Natural killer cell (primary cell): ENCODE results near the gene GTF2IRD1. TPM values are rescaled to one million over a fixed set of nuclear protein-coding genes. Genes with fewer than 3 reads are reported as not detected.
"Not testable (repeated sequence)": the region's sequence is repeated elsewhere in the genome, so short reads cannot be mapped to it uniquely, and the experiment has no call there.

Source experiments
- ATAC-seq, 3 donors: fragments of 150-1000 bp in 2 of 3; fragments of 200-7000 bp in 1 of 3; cut with Tn5 transposase; 1 replicate in 1 of 3; 2 replicates in 2 of 3; pipeline ENCODE4 v1.10.0; 2021; ENCODE audit warnings: mild to moderate bottlenecking in 2 of 3, moderate library complexity in 2 of 3
- DNase-seq, 2 donors: peaks; one replicate each; pipeline versions ENCODE4 v3.0.0 to v3.0.0-alpha.2; 2013 to 2021; ENCODE audit warnings: mixed read lengths in 1 of 2
- H3K27ac ChIP-seq: one replicate; pipeline ENCODE4 v1.5.1; 2013; ENCODE audit warnings: mild to moderate bottlenecking, low read length
- H3K27me3 ChIP-seq: one replicate; pipeline ENCODE4 v1.6.1; 2013; ENCODE audit warnings: low read length; ENCODE audit not compliant: control insufficient read depth, insufficient read depth
- H3K36me3 ChIP-seq: one replicate; pipeline ENCODE4 v1.6.1; 2013; ENCODE audit warnings: low read length; ENCODE audit not compliant: control insufficient read depth, insufficient read depth
- H3K4me1 ChIP-seq: one replicate; pipeline ENCODE4 v1.6.1; 2013; ENCODE audit warnings: low read length; ENCODE audit not compliant: control insufficient read depth, insufficient read depth
- H3K4me3 ChIP-seq: one replicate; pipeline ENCODE4 v1.5.1; 2013; ENCODE audit warnings: low read length
- H3K9me3 ChIP-seq: one replicate; pipeline ENCODE4 v1.6.1; 2013; ENCODE audit warnings: low read length; ENCODE audit not compliant: control insufficient read depth, insufficient read depth
- H3K27ac Mint-ChIP-seq, 2 donors: one replicate each; pipeline ENCODE4 v1.8.0; 2022; ENCODE audit warnings: mild to moderate bottlenecking in 2 of 2, mixed read lengths in 2 of 2, moderate library complexity in 1 of 2
- H3K27me3 Mint-ChIP-seq, 2 donors: one replicate each; pipeline ENCODE4 v1.8.0; 2022; ENCODE audit warnings: low read depth in 2 of 2, mixed read lengths in 2 of 2
- H3K36me3 Mint-ChIP-seq: one replicate; pipeline ENCODE4 v1.8.0; 2022; ENCODE audit warnings: mixed read lengths
- H3K4me1 Mint-ChIP-seq, 2 donors: one replicate each; pipeline ENCODE4 v1.8.0; 2022; ENCODE audit warnings: mixed read lengths in 2 of 2
- H3K4me3 Mint-ChIP-seq: one replicate; pipeline ENCODE4 v1.8.0; 2022; ENCODE audit warnings: mild to moderate bottlenecking, moderate library complexity, mixed read lengths
- H3K9me3 Mint-ChIP-seq, 2 donors: one replicate each; pipeline ENCODE4 v1.8.0; 2022; ENCODE audit warnings: mixed read lengths in 2 of 2
- CTCF ChIP-seq: fragments of 200-600 bp; IDR thresholded peaks from one replicate; pipeline ENCODE4 v1.8.0; 2022; ENCODE audit warnings: antibody characterized with exemption
- WGBS: methylation state at CpG from one replicate; pipeline ENCODE4 v1.1.7; 2013; ENCODE audit warnings: missing lambda C conversion rate; ENCODE audit not compliant: insufficient coverage; 5-methylcytosine and 5-hydroxymethylcytosine counted together
- intact Hi-C: fragments of 100-400 bp; cut with micrococcal nuclease; formaldehyde crosslinking; loops from one replicate; pipeline ENCODE4 v1.14.2; 2022
- total RNA-seq, 4 donors: library from RNA; stranded (reverse); fragments of 120-200 nt in 1 of 4; gene quantifications; one replicate each; pipeline versions ENCODE4 v1.2.3 to v1.2.4, GENCODE V29; 2013 to 2022

The GTF2IRD1 gene
- total RNA-seq, 3 donors from 2014 or later (not counting 1 experiment from before 2014, with no cell fraction given), result not detected

- no peaks in the 10 kb centered on the region for H3K36me3 ChIP-seq
- no peaks in the 10 kb centered on the region for H3K9me3 ChIP-seq
- H3K27ac ChIP-seq, result no peak overlapping the region
- DNase-seq (no peak), ATAC-seq (no peak)
- Mint-ChIP-seq H3K27me3 (no peaks in the 10 kb centered on the region), H3K4me1 (no peaks in the 10 kb centered on the region), H3K36me3 (no peaks in the 10 kb centered on the region), H3K27ac (no peak overlapping the region), H3K4me3 (no peak overlapping the region), H3K9me3 (no peaks in the 10 kb centered on the region)
- no peak for TF ChIP-seq CTCF
- intact Hi-C loops, result no loop called here
- no peaks in the 10 kb centered on the region for H3K27me3 ChIP-seq
- WGBS, result 95% methylated on average over 21 of the region's 21 CpGs
- no peak overlapping the region for H3K4me3 ChIP-seq
- no peaks in the 10 kb centered on the region for H3K4me1 ChIP-seq
Observed at GRCh38 chr7:74507538-74508319, 54.0 kb downstream of the GTF2IRD1 start.

- H3K4me3 ChIP-seq, DNase-seq, H3K36me3 Mint-ChIP-seq, H3K4me1 Mint-ChIP-seq, H3K9me3 Mint-ChIP-seq, H3K36me3 ChIP-seq, H3K27me3 ChIP-seq, H3K27ac ChIP-seq, H3K4me1 ChIP-seq, H3K27ac Mint-ChIP-seq, ATAC-seq, H3K27me3 Mint-ChIP-seq, intact Hi-C loops, H3K4me3 Mint-ChIP-seq, H3K9me3 ChIP-seq: not testable (repeated sequence)
- WGBS, result 87% methylated on average over 7 of the region's 10 CpGs
Observed at GRCh38 chr7:74509453-74509852, 55.7 kb downstream of the GTF2IRD1 start.

- Histone ChIP-seq H3K36me3 (no peaks in the 10 kb centered on the region), H3K4me3 (no peak overlapping the region), H3K27me3 (no peaks in the 10 kb centered on the region), H3K4me1 (no peaks in the 10 kb centered on the region), H3K9me3 (no peaks in the 10 kb centered on the region), H3K27ac (no peak overlapping the region)
- no peak for DNase-seq
- no peak overlapping the region for H3K4me3 Mint-ChIP-seq
- ATAC-seq, result no peak
- intact Hi-C loops, result no loop called here
- no peak overlapping the region for H3K27ac Mint-ChIP-seq
- TF ChIP-seq CTCF, result no peak
- H3K36me3 Mint-ChIP-seq, result no peaks in the 10 kb centered on the region
- H3K27me3 Mint-ChIP-seq, result no peaks in the 10 kb centered on the region
- H3K9me3 Mint-ChIP-seq, result no peaks in the 10 kb centered on the region
- H3K4me1 Mint-ChIP-seq, result no peaks in the 10 kb centered on the region
- 90% methylated on average over 11 of the region's 11 CpGs for WGBS
Observed at GRCh38 chr7:74511345-74511744, 57.6 kb downstream of the GTF2IRD1 start.

GRCh38 chr7:74512762-74513161, 59.1 kb downstream of the GTF2IRD1 start:
- Histone ChIP-seq H3K36me3 (no peaks in the 10 kb centered on the region), H3K4me3 (no peak overlapping the region), H3K9me3 (no peaks in the 10 kb centered on the region), H3K4me1 (no peaks in the 10 kb centered on the region), H3K27me3 (no peaks in the 10 kb centered on the region), H3K27ac (no peak overlapping the region)
- TF ChIP-seq CTCF, result no peak
- WGBS, result 94% methylated on average over 18 of the region's 18 CpGs
- no peaks in the 10 kb centered on the region for H3K36me3 Mint-ChIP-seq
- H3K27ac Mint-ChIP-seq, result no peak overlapping the region
- H3K4me3 Mint-ChIP-seq, result no peak overlapping the region
- no peaks in the 10 kb centered on the region for H3K27me3 Mint-ChIP-seq
- H3K4me1 Mint-ChIP-seq, result no peaks in the 10 kb centered on the region
- ATAC-seq (no peak), DNase-seq (no peak)
- H3K9me3 Mint-ChIP-seq, result no peaks in the 10 kb centered on the region
- intact Hi-C loops, result no loop called here
